SK-N-SH (cell line): Measurements from ENCODE around the gene MPPED2. TPM values are rescaled to one million over a fixed set of nuclear protein-coding genes. Genes with fewer than 3 reads are reported as not detected.

Experiments used
- CTCF ChIA-PET: fragments of 300-600, 350-600 bp; formaldehyde crosslinking; extraction: SDS; loops from one replicate; lab custom pipeline; 2021; lab: Yijun Ruan, JAX
- POLR2A ChIA-PET: fragments of 350-600 bp; sonication (Branson Sonifier 250); formaldehyde crosslinking; extraction: SDS; loops from one replicate; lab custom pipeline; 2020; ENCODE audit warnings: antibody characterized with exemption, inconsistent platforms; lab: Yijun Ruan, JAX
- DNase-seq: peaks from one replicate; pipeline ENCODE4 v3.0.0; 2012
- H2AFZ ChIP-seq: fragments of 200-600 bp; sonication (generic); 2 replicates; pipeline ENCODE4 v1.8.1; 2016; ENCODE audit warnings: antibody characterized with exemption, mild to moderate bottlenecking, low read depth
- H3F3A ChIP-seq: fragments of 200-600 bp; sonication (generic); replicated peaks from 2 replicates; pipeline ENCODE3; 2016; ENCODE audit warnings: antibody characterized with exemption, mild to moderate bottlenecking; ENCODE audit not compliant: insufficient read depth
- H3K27ac ChIP-seq, 2 experiments: fragments of 200-500 bp in 1 of 2; fragments of 200-600 bp in 1 of 2; sonication (Bioruptor generic) in 1 of 2; sonication (generic), shearing (Covaris generic) in 1 of 2; 2 replicates each; pipeline versions ENCODE4 v1.5.1 to v1.6.1; 2014 to 2016; ENCODE audit warnings: low read depth in 2 of 2, inconsistent platforms in 1 of 2, low read length in 1 of 2, mild to moderate bottlenecking in 1 of 2, mixed read lengths in 1 of 2
- H3K27me3 ChIP-seq: fragments of 200-600 bp; sonication (generic), shearing (Covaris generic); 2 replicates; pipeline ENCODE4 v1.6.1; 2016; ENCODE audit warnings: mixed run types; ENCODE audit not compliant: insufficient read depth
- H3K36me3 ChIP-seq, 2 experiments: fragments of 200-500 bp in 1 of 2; fragments of 200-600 bp in 1 of 2; sonication (Bioruptor generic) in 1 of 2; sonication (generic) in 1 of 2; replicated peaks in 1 of 2; 2 replicates each; pipeline versions ENCODE3 to v1.5.1; 2014 to 2016; ENCODE audit warnings: low read length in 1 of 2, mild to moderate bottlenecking in 1 of 2; ENCODE audit not compliant: insufficient read depth in 2 of 2, control insufficient read depth in 1 of 2
- H3K4me1 ChIP-seq, 2 experiments: fragments of 200-500 bp in 1 of 2; fragments of 200-600 bp in 1 of 2; sonication (Bioruptor generic) in 1 of 2; sonication (generic), shearing (Covaris generic) in 1 of 2; 2 replicates each; pipeline versions ENCODE4 v1.5.1 to v1.6.1; 2014 to 2016; ENCODE audit warnings: low read depth in 1 of 2, low read length in 1 of 2, mixed run types in 1 of 2; ENCODE audit not compliant: insufficient read depth in 2 of 2, control insufficient read depth in 1 of 2
- H3K4me2 ChIP-seq: fragments of 200-600 bp; sonication (generic), shearing (Covaris generic); 2 replicates; pipeline ENCODE4 v1.6.1; 2017; ENCODE audit warnings: mixed run types
- H3K4me3 ChIP-seq, 2 experiments: fragments of 200-500 bp in 1 of 2; fragments of 200-600 bp in 1 of 2; sonication (Bioruptor generic) in 1 of 2; sonication (generic), shearing (Covaris generic) in 1 of 2; 2 replicates each; pipeline versions ENCODE4 v1.5.1 to v1.8.1; 2014 to 2016; ENCODE audit warnings: low read depth in 2 of 2, inconsistent platforms in 1 of 2, low read length in 1 of 2, mild to moderate bottlenecking in 1 of 2, mixed read lengths in 1 of 2, moderate library complexity in 1 of 2
- H3K79me2 ChIP-seq: fragments of 200-600 bp; sonication (generic); 2 replicates; pipeline ENCODE4 v1.8.1; 2017; ENCODE audit warnings: mild to moderate bottlenecking; ENCODE audit not compliant: insufficient read depth
- H3K9ac ChIP-seq: fragments of 200-600 bp; sonication (generic); 2 replicates; pipeline ENCODE4 v1.6.1; 2017; ENCODE audit warnings: mixed run types
- H3K9me2 ChIP-seq: fragments of 200-600 bp; sonication (generic); 2 replicates; pipeline ENCODE4 v1.6.1; 2017; ENCODE audit warnings: mixed run types
- H3K9me3 ChIP-seq: fragments of 200-600 bp; sonication (generic); 2 replicates; pipeline ENCODE4 v1.6.1; 2017; ENCODE audit warnings: mixed run types, mild to moderate bottlenecking, moderate library complexity
- H4K20me1 ChIP-seq: fragments of 200-600 bp; sonication (generic); 2 replicates; pipeline ENCODE4 v1.6.1; 2017; ENCODE audit warnings: mild to moderate bottlenecking, mixed run types; ENCODE audit not compliant: insufficient read depth
- EP300 ChIP-seq, 2 experiments: IDR thresholded peaks; 2 replicates each; pipeline versions ENCODE4 v1.4.0 to v1.6.1; 2012; ENCODE audit warnings: borderline replicate concordance in 1 of 2, low read depth in 1 of 2, low read length in 1 of 2
- EZH2phosphoT487 ChIP-seq: fragments of 200-600 bp; sonication (generic); IDR thresholded peaks from 2 replicates; pipeline ENCODE4 v1.6.1; 2017; ENCODE audit warnings: low read depth, mixed run types, mild to moderate bottlenecking, antibody characterized with exemption, moderate library complexity, borderline replicate concordance
- FOXJ3 ChIP-seq: sonication (generic); formaldehyde crosslinking; IDR thresholded peaks from 2 replicates; pipeline ENCODE4 v1.5.1; 2020; ENCODE audit warnings: mild to moderate bottlenecking, missing genetic modification reagents
- GABPA ChIP-seq: IDR thresholded peaks from 2 replicates; pipeline ENCODE4 v1.4.0; 2012; ENCODE audit warnings: low read depth, mild to moderate bottlenecking
- GATA2 ChIP-seq: sonication (generic); formaldehyde crosslinking; IDR thresholded peaks from 2 replicates; pipeline ENCODE4 v1.5.0; 2020; ENCODE audit warnings: mild to moderate bottlenecking, missing genetic modification reagents
- MEF2A ChIP-seq: IDR thresholded peaks from 2 replicates; pipeline ENCODE4 v1.4.0; 2012; ENCODE audit warnings: low read depth, borderline replicate concordance
- NFIC ChIP-seq: IDR thresholded peaks from 2 replicates; pipeline ENCODE4 v1.4.0; 2012; ENCODE audit warnings: borderline replicate concordance
- NRF1 ChIP-seq: IDR thresholded peaks from 2 replicates; pipeline ENCODE4 v1.6.1; 2012; ENCODE audit warnings: low read depth, mild to moderate bottlenecking, low read length
- POLR2AphosphoS5 ChIP-seq: IDR thresholded peaks from 2 replicates; pipeline ENCODE4 v1.6.1; 2012; ENCODE audit warnings: low read depth, low read length
- RCOR1 ChIP-seq: fragments of 150-350 bp; IDR thresholded peaks from 2 replicates; pipeline ENCODE4 v1.6.1; 2017; ENCODE audit warnings: antibody characterized with exemption, low read length
- RFX5 ChIP-seq: IDR thresholded peaks from 2 replicates; pipeline ENCODE4 v1.6.1; 2012; ENCODE audit warnings: mild to moderate bottlenecking, improper control_type of control experiment, low read length
- RXRA ChIP-seq: IDR thresholded peaks from 2 replicates; pipeline ENCODE4 v1.4.0; 2012; ENCODE audit warnings: low read depth, mild to moderate bottlenecking, borderline replicate concordance
- SIN3A ChIP-seq: IDR thresholded peaks from 2 replicates; pipeline ENCODE4 v1.6.1; 2012; ENCODE audit warnings: low read depth, mild to moderate bottlenecking, low read length, moderate library complexity, borderline replicate concordance
- TAF1 ChIP-seq: IDR thresholded peaks from 2 replicates; pipeline ENCODE4 v1.6.1; 2012; ENCODE audit warnings: low read depth, mild to moderate bottlenecking, low read length, moderate library complexity, borderline replicate concordance
- TEAD4 ChIP-seq: IDR thresholded peaks from 2 replicates; pipeline ENCODE4 v1.4.0; 2012; ENCODE audit warnings: mild to moderate bottlenecking, borderline replicate concordance; ENCODE audit not compliant: insufficient read depth
- YY1 ChIP-seq: IDR thresholded peaks from 2 replicates; pipeline ENCODE4 v1.4.0; 2012; ENCODE audit warnings: low read depth, mild to moderate bottlenecking
- WGBS: methylation state at CpG from one replicate; pipeline ENCODE4 v1.1.6; 2017; ENCODE audit warnings: low lambda C conversion rate; 5-methylcytosine and 5-hydroxymethylcytosine counted together
- polyA plus RNA-seq, 3 experiments: library from polyadenylated mRNA; depleted of rRNA; stranded (reverse); fragments of >200 nt; gene quantifications; 2 replicates each; pipeline ENCODE4 v1.2.3, GENCODE V29; 2012
- TF ChIP-seq, protein P1 (sequence below): IDR thresholded peaks from 2 replicates; pipeline ENCODE4; 2012
- TF ChIP-seq, protein P2 (sequence below): fragments of 150-350 bp; IDR thresholded peaks from 2 replicates; pipeline ENCODE4 v1.6.1; 2016; ENCODE audit warnings: mild to moderate bottlenecking, low read depth, low read length
- TF ChIP-seq, protein P3 (sequence below): IDR thresholded peaks from 2 replicates; pipeline ENCODE4 v1.4.0; 2012; ENCODE audit warnings: low read depth, borderline replicate concordance

The MPPED2 gene
- polyA plus RNA-seq, 1 of the 3 experiments (the other 2 are of a cell fraction) = 0.05 TPM

DNA sequence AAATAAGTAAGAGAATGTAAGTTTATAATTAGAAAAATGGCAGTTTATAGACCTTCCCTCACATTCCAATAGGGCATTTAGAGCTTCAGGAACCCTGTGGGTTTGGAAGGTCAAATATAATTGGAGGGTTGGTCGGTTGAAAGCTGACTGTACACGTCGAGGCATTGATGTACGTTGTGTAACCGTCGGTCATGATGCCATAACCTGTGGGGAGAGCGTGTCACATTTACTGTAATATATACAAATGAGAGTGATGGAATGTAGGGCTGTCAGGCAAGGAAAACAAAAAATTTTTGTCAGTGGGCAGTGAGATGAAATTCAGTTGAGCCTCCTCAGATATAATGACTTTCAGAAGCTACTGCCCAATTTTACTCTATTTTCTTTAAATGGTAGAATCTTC, 174.8 kb downstream of the MPPED2 start:
- POLR2A ChIA-PET = no interaction called here
- Histone ChIP-seq H3K9ac (no peak overlapping the region), H3K4me1 (peaks cover 0 to 2% of the 10 kb centered on the region in 2 experiments; a peak in 1 of 4 replicates), H3K36me3 (no peaks in the 10 kb centered on the region), H2AFZ (no peak overlapping the region), H3K9me2 (no peaks in the 10 kb centered on the region), H3F3A (no peaks in the 10 kb centered on the region), H3K4me3 (no peak overlapping the region), H4K20me1 (no peaks in the 10 kb centered on the region), H3K27ac (no peak overlapping the region), H3K4me2 (no peak overlapping the region), H3K27me3 (no peaks in the 10 kb centered on the region; the same call in 1 of the 2 replicates), H3K9me3 (no peaks in the 10 kb centered on the region), H3K79me2 (no peaks in the 10 kb centered on the region)
- TF ChIP-seq MEF2A = no peak
- TF ChIP-seq, protein P1, sequence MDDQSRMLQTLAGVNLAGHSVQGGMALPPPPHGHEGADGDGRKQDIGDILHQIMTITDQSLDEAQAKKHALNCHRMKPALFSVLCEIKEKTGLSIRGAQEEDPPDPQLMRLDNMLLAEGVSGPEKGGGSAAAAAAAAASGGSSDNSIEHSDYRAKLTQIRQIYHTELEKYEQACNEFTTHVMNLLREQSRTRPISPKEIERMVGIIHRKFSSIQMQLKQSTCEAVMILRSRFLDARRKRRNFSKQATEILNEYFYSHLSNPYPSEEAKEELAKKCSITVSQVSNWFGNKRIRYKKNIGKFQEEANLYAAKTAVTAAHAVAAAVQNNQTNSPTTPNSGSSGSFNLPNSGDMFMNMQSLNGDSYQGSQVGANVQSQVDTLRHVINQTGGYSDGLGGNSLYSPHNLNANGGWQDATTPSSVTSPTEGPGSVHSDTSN = no peak
- no peak for TF ChIP-seq EZH2phosphoT487
- no peak for TF ChIP-seq POLR2AphosphoS5
- TF ChIP-seq GATA2 (CRISPR knock-in tag) = no peak
- TF ChIP-seq EP300 (IDR thresholded peaks at IDR 0.05; ENCODE audit: borderline replicate concordance in 1 of 2, low read depth in 1 of 2, low read length in 1 of 2) = no peak
- TF ChIP-seq SIN3A = no peak
- TF ChIP-seq, protein P2, sequence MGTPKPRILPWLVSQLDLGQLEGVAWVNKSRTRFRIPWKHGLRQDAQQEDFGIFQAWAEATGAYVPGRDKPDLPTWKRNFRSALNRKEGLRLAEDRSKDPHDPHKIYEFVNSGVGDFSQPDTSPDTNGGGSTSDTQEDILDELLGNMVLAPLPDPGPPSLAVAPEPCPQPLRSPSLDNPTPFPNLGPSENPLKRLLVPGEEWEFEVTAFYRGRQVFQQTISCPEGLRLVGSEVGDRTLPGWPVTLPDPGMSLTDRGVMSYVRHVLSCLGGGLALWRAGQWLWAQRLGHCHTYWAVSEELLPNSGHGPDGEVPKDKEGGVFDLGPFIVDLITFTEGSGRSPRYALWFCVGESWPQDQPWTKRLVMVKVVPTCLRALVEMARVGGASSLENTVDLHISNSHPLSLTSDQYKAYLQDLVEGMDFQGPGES = no peak
- TF ChIP-seq FOXJ3 (CRISPR knock-in tag) = no peak
- no peak for TF ChIP-seq NFIC
- TF ChIP-seq GABPA = no peak
- no peak for TF ChIP-seq RFX5
- no peak for TF ChIP-seq NRF1
- TF ChIP-seq TAF1 = no peak
- TF ChIP-seq, protein P3, sequence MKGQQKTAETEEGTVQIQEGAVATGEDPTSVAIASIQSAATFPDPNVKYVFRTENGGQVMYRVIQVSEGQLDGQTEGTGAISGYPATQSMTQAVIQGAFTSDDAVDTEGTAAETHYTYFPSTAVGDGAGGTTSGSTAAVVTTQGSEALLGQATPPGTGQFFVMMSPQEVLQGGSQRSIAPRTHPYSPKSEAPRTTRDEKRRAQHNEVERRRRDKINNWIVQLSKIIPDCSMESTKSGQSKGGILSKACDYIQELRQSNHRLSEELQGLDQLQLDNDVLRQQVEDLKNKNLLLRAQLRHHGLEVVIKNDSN = no peak
- TF ChIP-seq RXRA = no peak
- no peak for TF ChIP-seq TEAD4
- TF ChIP-seq RCOR1 = no peak
- no peak for TF ChIP-seq YY1
- WGBS = 56% methylated on average over 7 of the region's 7 CpGs
- CTCF ChIA-PET = interaction anchor here (1.6 kb wide), 1 partner anchor 282 kb away, joined by 4 read pairs; no protein-coding TSS in a partner anchor
- no peak for DNase-seq
